K562 (cell line): ENCODE results near the gene PARK7. TPM values are rescaled to one million over a fixed set of nuclear protein-coding genes. Genes with fewer than 3 reads are reported as not detected.
A peak's percentile ranks its signal among the peaks of the same experiment; 100 is the strongest.

Experiments used
- CBFB ChIP-seq: sonication (generic); formaldehyde crosslinking; IDR thresholded peaks from 2 replicates; pipeline ENCODE4 v1.4.0; 2020; ENCODE audit warnings: mild to moderate bottlenecking, missing genetic modification reagents
- EGR1 ChIP-seq: fragments of 450-650 bp; conservative IDR thresholded peaks from 2 replicates; pipeline ENCODE4 v1.6.1; 2017; ENCODE audit warnings: mild to moderate bottlenecking
- KDM1A ChIP-seq, 2 experiments: fragments of 450-650 bp; IDR thresholded peaks; 2 replicates each; pipeline ENCODE4 v1.6.1; 2016; ENCODE audit warnings: mild to moderate bottlenecking in 2 of 2
- NCOA6 ChIP-seq: fragments of 450-650 bp; IDR thresholded peaks from 2 replicates; pipeline ENCODE4 v1.6.1; 2017; ENCODE audit warnings: mild to moderate bottlenecking
- RAD51 ChIP-seq: fragments of 450-650 bp; IDR thresholded peaks from 2 replicates; pipeline ENCODE4 v1.7.1; 2016; ENCODE audit warnings: low read depth, mild to moderate bottlenecking, borderline replicate concordance
- RBM15 ChIP-seq: fragments of 200-400 bp; formaldehyde crosslinking; IDR thresholded peaks from 2 replicates; pipeline ENCODE4 v1.6.1; 2018; ENCODE audit warnings: mild to moderate bottlenecking, low read length, moderate library complexity; ENCODE audit not compliant: insufficient read depth
- RBM39 ChIP-seq: fragments of 200-400 bp; formaldehyde crosslinking; optimal IDR thresholded peaks from 2 replicates; pipeline ENCODE3; 2018; ENCODE audit warnings: low read depth, low read length
- SMAD3 ChIP-seq: fragments of 450-650 bp; formaldehyde crosslinking; conservative IDR thresholded peaks from 2 replicates; pipeline ENCODE4 v1.4.0; 2020; ENCODE audit warnings: mild to moderate bottlenecking
- TSC22D4 ChIP-seq: fragments of 450-650 bp; IDR thresholded peaks from 2 replicates; pipeline ENCODE4 v1.6.1; 2016; ENCODE audit warnings: missing genetic modification characterization, missing biosample characterization, control low read depth
- polyA plus RNA-seq, 8 experiments: library from polyadenylated mRNA; depleted of rRNA in 4 of 8; stranded (reverse) in 5 of 8; unstranded in 3 of 8; fragments of >200 nt; fragmentation: Nextera tagmentation in 2 of 8; fragmentation: Illumina TruSeq in 1 of 8; extraction: Ambion mirVana in 2 of 8; extraction: Trizol in 1 of 8; gene quantifications; 2 replicates each; pipeline versions ENCODE4 v1.2.1 to v1.2.3, GENCODE V29; 2011 to 2014; ENCODE audit warnings: inconsistent platforms in 1 of 8, missing spikeins in 1 of 8
- total RNA-seq, 7 experiments: library from RNA; depleted of rRNA in 6 of 7; stranded (reverse); fragments of >200 nt in 6 of 7; fragmentation: Illumina TruSeq in 2 of 7; extraction: Trizol in 2 of 7; gene quantifications; 2 replicates each; pipeline versions ENCODE4 v1.2.1 to v1.2.3, GENCODE V29; 2011 to 2021; ENCODE audit warnings: low replicate concordance in 1 of 7
- TF ChIP-seq, protein P1 (sequence below): fragments of 450-650 bp; formaldehyde crosslinking; IDR thresholded peaks from 2 replicates; pipeline ENCODE4 v1.4.0; 2020; ENCODE audit warnings: mild to moderate bottlenecking
- TF ChIP-seq, protein P2 (sequence below): sonication (generic); formaldehyde crosslinking; IDR thresholded peaks from 2 replicates; pipeline ENCODE4 v1.8.0; 2022; ENCODE audit warnings: mild to moderate bottlenecking, missing genetic modification reagents
- TF ChIP-seq, protein P3 (sequence below): fragments of 450-650 bp; IDR thresholded peaks from 2 replicates; pipeline ENCODE4 v1.6.1; 2018; ENCODE audit not compliant: partially characterized antibody
- TF ChIP-seq, protein P4 (sequence below): fragments of 450-650 bp; IDR thresholded peaks from 2 replicates; pipeline ENCODE4 v1.6.1; 2014; ENCODE audit warnings: low read depth, mild to moderate bottlenecking, moderate library complexity, borderline replicate concordance
- TF ChIP-seq, protein P5 (sequence below): IDR thresholded peaks from 2 replicates; pipeline ENCODE4 v1.6.1; 2011; ENCODE audit warnings: borderline replicate concordance, low read depth, mild to moderate bottlenecking, moderate library complexity, low read length; ENCODE audit not compliant: insufficient read depth, poor library complexity, severe bottlenecking
- TF ChIP-seq, protein P6 (sequence below): fragments of 450-650 bp; formaldehyde crosslinking; IDR thresholded peaks from 2 replicates; pipeline ENCODE4 v1.4.0; 2020; ENCODE audit warnings: mild to moderate bottlenecking, mixed read lengths

PARK7 gene
- total and polyA plus RNA-seq, 9 of the 15 experiments (the other 6 are each of a cell fraction or from before 2014, with no cell fraction given): 374 to 1,298 (median 484) TPM

DNA sequence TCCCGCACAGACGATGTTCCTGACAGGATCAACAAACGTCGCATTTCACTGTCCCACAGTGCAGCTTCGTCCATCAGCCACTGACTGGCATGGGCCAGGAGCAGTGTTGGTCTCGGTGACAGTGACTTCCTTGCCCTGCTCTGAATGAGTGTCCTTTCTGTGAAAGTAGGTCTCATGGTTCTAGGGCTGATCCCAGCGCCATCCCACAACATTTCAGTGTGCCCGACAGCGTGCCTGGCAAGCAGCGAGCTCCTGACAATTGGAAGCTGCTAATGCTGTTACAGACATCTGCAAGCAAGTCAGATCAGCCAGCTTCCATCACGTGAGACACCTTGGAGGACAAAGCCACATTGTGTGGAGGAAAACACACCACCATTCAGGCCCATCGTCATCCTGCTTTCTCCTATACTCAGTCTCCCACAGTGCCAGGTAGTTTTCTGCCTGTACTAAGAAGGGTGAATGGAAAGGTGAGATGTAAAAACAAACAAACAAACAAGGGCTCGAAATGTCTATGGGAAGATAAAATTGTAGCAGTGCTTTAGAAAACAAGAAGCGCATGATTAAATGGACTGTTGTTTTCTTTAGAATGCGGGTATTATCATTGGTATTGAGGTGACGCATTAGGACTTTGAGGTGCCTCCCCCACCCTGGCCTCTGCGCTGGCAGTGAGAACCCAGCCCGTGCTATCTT, 42.7 kb downstream of the PARK7 start (continued):
- TF ChIP-seq, protein P1, sequence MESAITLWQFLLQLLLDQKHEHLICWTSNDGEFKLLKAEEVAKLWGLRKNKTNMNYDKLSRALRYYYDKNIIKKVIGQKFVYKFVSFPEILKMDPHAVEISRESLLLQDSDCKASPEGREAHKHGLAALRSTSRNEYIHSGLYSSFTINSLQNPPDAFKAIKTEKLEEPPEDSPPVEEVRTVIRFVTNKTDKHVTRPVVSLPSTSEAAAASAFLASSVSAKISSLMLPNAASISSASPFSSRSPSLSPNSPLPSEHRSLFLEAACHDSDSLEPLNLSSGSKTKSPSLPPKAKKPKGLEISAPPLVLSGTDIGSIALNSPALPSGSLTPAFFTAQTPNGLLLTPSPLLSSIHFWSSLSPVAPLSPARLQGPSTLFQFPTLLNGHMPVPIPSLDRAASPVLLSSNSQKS (CRISPR knock-in tag): no peak
- TF ChIP-seq RBM15: no peak
- TF ChIP-seq, protein P2, sequence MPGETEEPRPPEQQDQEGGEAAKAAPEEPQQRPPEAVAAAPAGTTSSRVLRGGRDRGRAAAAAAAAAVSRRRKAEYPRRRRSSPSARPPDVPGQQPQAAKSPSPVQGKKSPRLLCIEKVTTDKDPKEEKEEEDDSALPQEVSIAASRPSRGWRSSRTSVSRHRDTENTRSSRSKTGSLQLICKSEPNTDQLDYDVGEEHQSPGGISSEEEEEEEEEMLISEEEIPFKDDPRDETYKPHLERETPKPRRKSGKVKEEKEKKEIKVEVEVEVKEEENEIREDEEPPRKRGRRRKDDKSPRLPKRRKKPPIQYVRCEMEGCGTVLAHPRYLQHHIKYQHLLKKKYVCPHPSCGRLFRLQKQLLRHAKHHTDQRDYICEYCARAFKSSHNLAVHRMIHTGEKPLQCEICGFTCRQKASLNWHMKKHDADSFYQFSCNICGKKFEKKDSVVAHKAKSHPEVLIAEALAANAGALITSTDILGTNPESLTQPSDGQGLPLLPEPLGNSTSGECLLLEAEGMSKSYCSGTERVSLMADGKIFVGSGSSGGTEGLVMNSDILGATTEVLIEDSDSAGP (CRISPR knock-in tag): 0 out of 2 replicates have a peak, but pooled peaks have one; percentile 9
- TF ChIP-seq, protein P3, sequence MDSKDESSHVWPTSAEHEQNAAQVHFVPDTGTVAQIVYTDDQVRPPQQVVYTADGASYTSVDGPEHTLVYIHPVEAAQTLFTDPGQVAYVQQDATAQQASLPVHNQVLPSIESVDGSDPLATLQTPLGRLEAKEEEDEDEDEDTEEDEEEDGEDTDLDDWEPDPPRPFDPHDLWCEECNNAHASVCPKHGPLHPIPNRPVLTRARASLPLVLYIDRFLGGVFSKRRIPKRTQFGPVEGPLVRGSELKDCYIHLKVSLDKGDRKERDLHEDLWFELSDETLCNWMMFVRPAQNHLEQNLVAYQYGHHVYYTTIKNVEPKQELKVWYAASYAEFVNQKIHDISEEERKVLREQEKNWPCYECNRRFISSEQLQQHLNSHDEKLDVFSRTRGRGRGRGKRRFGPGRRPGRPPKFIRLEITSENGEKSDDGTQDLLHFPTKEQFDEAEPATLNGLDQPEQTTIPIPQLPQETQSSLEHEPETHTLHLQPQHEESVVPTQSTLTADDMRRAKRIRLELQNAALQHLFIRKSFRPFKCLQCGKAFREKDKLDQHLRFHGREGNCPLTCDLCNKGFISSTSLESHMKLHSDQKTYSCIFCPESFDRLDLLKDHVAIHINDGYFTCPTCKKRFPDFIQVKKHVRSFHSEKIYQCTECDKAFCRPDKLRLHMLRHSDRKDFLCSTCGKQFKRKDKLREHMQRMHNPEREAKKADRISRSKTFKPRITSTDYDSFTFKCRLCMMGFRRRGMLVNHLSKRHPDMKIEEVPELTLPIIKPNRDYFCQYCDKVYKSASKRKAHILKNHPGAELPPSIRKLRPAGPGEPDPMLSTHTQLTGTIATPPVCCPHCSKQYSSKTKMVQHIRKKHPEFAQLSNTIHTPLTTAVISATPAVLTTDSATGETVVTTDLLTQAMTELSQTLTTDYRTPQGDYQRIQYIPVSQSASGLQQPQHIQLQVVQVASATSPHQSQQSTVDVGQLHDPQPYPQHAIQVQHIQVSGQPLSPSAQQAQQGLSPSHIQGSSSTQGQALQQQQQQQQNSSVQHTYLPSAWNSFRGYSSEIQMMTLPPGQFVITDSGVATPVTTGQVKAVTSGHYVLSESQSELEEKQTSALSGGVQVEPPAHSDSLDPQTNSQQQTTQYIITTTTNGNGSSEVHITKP: peak; percentile 74
- TF ChIP-seq RAD51: no peak
- no peak for TF ChIP-seq KDM1A (IDR thresholded peaks at IDR 0.05)
- TF ChIP-seq, protein P4, sequence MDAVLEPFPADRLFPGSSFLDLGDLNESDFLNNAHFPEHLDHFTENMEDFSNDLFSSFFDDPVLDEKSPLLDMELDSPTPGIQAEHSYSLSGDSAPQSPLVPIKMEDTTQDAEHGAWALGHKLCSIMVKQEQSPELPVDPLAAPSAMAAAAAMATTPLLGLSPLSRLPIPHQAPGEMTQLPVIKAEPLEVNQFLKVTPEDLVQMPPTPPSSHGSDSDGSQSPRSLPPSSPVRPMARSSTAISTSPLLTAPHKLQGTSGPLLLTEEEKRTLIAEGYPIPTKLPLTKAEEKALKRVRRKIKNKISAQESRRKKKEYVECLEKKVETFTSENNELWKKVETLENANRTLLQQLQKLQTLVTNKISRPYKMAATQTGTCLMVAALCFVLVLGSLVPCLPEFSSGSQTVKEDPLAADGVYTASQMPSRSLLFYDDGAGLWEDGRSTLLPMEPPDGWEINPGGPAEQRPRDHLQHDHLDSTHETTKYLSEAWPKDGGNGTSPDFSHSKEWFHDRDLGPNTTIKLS: peak; percentile 25; the same call in 1 of the 2 replicates
- TF ChIP-seq NCOA6: no peak
- 0 out of 2 replicates have a peak, but pooled peaks have one; percentile 45 for TF ChIP-seq EGR1
- peak; percentile 46 for TF ChIP-seq RBM39
- no peak for TF ChIP-seq SMAD3
- TF ChIP-seq, protein P5, sequence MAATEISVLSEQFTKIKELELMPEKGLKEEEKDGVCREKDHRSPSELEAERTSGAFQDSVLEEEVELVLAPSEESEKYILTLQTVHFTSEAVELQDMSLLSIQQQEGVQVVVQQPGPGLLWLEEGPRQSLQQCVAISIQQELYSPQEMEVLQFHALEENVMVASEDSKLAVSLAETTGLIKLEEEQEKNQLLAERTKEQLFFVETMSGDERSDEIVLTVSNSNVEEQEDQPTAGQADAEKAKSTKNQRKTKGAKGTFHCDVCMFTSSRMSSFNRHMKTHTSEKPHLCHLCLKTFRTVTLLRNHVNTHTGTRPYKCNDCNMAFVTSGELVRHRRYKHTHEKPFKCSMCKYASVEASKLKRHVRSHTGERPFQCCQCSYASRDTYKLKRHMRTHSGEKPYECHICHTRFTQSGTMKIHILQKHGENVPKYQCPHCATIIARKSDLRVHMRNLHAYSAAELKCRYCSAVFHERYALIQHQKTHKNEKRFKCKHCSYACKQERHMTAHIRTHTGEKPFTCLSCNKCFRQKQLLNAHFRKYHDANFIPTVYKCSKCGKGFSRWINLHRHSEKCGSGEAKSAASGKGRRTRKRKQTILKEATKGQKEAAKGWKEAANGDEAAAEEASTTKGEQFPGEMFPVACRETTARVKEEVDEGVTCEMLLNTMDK: no peak
- TF ChIP-seq TSC22D4 (tag): no peak
- TF ChIP-seq, protein P6, sequence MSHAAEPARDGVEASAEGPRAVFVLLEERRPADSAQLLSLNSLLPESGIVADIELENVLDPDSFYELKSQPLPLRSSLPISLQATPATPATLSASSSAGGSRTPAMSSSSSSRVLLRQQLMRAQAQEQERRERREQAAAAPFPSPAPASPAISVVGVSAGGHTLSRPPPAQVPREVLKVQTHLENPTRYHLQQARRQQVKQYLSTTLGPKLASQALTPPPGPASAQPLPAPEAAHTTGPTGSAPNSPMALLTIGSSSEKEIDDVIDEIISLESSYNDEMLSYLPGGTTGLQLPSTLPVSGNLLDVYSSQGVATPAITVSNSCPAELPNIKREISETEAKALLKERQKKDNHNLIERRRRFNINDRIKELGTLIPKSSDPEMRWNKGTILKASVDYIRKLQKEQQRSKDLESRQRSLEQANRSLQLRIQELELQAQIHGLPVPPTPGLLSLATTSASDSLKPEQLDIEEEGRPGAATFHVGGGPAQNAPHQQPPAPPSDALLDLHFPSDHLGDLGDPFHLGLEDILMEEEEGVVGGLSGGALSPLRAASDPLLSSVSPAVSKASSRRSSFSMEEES (CRISPR knock-in tag): peak; percentile 23; the same call in 1 of the 2 replicates
- peak; percentile 52; the same call in 1 of the 2 replicates for TF ChIP-seq CBFB (CRISPR knock-in tag)
